Cardiac fibroblast (primary cell): ENCODE results near the gene RCOR1.

Source experiments
- DNase-seq, 2 donors: peaks; one replicate each; pipeline versions ENCODE4 v3.0.0 to v3.0.0-alpha.2; 2010; ENCODE audit warnings: low read depth in 2 of 2
- H3K4me3 ChIP-seq, 2 donors: replicated peaks in 1 of 2; 1 replicate in 1 of 2; 2 replicates in 1 of 2; pipeline ENCODE4 v1.5.1; 2011; ENCODE audit warnings: low read depth in 2 of 2, low read length in 2 of 2, mild to moderate bottlenecking in 2 of 2, moderate library complexity in 1 of 2
- TF ChIP-seq, protein P1 (sequence below): IDR thresholded peaks from one replicate; pipeline ENCODE4 v1.5.1; 2011; ENCODE audit warnings: low read depth, mild to moderate bottlenecking, low read length, inconsistent platforms

Gene RCOR1

DNA sequence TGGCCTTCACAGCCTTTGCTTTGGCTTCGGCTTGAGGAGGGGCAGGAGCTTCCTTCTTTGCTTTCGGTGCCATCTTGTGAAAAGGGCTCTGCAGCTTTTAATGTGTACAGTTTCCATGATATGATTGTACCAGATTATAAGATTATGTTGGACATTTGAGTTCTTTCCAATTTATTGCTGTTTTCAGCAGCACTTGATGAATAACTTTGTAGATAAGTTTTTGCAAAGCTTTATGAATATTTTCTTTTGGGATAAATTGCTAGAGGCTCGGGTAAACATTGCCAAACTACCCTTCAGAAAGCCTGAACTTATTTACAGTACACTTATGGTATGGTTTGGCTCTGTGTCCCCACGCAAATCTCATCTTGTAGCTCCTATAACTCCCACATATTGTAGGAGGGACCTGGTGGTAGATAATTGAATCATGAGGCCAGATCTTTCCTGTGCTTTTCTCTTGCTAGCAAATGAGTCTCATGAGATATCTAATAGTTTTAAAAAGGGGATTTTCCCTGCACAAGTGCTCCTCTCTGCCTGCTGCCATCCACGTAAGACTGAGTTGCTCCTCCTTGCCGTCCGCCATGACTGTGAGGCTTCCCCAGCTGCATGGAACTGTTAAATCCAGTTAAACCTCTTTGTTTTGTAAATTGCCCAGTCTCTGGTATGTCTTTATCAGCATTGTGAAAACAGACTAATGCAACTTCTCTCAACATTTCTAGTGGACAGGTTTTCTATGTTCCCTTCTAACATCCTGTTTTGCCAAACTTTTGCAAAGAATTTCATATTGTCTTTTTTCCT lies 70.4 kb downstream of the RCOR1 start:
- peak in 1 of 2 donors; percentile 38 for DNase-seq
- TF ChIP-seq, protein P1, sequence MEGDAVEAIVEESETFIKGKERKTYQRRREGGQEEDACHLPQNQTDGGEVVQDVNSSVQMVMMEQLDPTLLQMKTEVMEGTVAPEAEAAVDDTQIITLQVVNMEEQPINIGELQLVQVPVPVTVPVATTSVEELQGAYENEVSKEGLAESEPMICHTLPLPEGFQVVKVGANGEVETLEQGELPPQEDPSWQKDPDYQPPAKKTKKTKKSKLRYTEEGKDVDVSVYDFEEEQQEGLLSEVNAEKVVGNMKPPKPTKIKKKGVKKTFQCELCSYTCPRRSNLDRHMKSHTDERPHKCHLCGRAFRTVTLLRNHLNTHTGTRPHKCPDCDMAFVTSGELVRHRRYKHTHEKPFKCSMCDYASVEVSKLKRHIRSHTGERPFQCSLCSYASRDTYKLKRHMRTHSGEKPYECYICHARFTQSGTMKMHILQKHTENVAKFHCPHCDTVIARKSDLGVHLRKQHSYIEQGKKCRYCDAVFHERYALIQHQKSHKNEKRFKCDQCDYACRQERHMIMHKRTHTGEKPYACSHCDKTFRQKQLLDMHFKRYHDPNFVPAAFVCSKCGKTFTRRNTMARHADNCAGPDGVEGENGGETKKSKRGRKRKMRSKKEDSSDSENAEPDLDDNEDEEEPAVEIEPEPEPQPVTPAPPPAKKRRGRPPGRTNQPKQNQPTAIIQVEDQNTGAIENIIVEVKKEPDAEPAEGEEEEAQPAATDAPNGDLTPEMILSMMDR: no peak
- H3K4me3 ChIP-seq: no peak overlapping the region

DNA sequence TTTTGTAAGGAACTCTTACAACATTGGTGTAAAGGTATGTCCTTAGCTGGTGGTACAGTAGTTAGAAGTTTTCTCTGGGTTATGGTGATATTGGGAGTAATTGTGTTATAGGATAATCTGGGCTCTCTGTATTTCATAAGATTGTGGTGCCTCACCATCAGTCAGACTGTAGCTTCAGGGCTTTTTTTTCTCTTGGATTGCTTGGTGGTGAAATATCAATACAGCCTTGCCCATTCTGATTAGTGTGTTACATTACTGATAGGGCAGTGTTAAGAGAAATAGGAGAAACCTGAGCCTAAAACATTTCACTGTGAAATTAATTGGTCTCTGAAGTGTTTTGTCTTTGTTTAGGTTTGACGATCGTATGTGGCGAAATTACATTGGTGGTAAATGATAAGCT lies 71.0 kb downstream of the RCOR1 start:
- TF ChIP-seq, protein P1: no peak
- H3K4me3 ChIP-seq: no peak overlapping the region
- DNase-seq: no peak

DNA sequence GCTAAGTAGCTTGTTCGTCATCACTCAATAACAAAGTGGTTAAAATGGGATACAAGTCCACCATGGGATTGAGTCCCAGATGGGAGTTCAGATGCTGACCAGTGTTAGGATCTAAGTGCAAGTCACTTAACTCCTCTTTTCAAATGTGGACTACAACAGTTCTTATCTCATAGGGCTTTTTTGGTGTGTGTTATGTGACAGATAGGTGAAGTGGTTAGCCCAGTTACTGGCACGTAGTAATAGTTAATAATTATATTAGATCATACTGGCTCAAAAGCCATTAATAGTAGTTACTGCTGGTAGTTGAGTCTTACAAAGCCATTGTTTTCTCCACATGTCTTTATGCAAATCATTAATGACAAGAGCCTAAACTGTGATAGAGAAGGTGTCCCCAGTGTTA lies 73.2 kb downstream of the RCOR1 start:
- TF ChIP-seq, protein P1: no peak
- DNase-seq: no peak
- no peak overlapping the region for H3K4me3 ChIP-seq

DNA sequence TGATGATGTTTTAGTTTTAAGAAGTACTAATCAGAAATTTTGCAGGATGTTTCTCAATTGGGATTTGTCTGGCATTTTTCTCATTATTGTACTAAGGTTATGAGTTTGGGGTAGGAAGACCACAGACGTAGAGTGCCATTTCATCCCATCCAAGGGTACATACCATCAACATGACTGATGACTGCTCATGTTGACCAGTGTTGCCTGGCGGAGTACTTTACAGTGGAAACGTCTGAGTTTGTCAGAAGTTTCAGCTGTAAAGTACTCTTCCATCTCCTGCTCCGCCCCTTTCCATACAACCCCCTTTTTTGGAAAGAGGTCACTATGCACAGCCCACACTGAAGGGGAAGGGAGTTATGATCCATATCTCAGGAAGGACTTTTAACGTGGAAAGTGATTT lies 74.2 kb downstream of the RCOR1 start:
- H3K4me3 ChIP-seq: no peak overlapping the region
- TF ChIP-seq, protein P1: no peak
- DNase-seq: peak in 1 of 2 donors; percentile 43

DNA sequence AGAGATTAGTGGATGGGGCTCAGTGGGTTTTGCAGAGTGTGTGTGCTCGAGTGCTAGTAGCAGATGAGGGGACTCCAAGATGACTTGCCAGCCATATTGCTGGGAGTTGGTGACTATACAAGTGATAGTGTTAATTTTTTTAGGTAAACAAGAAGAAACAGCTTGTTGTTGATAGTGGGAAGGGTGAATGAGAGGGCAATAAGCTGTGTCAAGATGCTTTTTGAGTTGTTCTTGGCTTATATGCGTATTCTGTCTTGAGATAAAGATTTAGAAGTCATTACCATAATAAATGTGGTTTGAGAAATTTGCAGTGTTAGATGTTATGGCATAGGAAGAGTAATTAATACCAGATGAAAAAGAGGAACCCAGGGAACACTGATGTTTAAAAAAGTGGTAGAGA lies 75.3 kb downstream of the RCOR1 start:
- DNase-seq: no peak
- H3K4me3 ChIP-seq: no peak overlapping the region
- TF ChIP-seq, protein P1: no peak

DNA sequence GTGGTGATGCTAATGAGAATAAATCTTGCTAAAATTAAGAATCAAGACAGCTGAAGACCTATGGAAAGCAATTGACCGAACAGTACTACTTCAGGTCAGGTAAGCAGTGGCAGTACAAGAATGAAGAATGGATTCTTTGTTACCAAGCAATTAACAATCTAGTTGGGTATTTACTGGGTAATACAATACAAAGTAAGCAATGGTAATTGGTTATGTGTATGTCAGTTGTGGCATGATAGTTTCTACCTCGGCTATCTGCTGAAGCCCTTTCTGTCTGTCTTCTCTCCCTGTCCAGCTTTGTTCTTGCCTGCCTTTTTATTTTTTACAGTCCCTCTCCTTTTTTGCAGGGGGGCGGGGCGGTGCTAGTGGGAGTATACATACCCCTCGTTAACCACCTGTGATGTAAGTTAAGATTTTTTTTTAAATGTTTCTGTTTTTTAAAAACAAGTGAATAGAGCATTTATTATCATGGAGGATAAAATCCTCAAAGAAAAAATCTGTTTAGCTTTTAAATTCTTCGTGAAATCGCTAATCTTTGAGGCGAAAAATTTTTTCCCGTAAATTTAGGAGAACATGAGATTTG lies 75.9 kb downstream of the RCOR1 start:
- DNase-seq: no peak
- no peak overlapping the region for H3K4me3 ChIP-seq
- TF ChIP-seq, protein P1: no peak
